ENCODE measurements around the gene IL1RAP. TPM values are rescaled to one million over a fixed set of nuclear protein-coding genes. Genes with fewer than 3 reads are reported as not detected.
"Not testable (repeated sequence)": the region's sequence is repeated elsewhere in the genome, so short reads cannot be mapped to it uniquely, and the experiment has no call there.

IL1RAP gene, protein sequence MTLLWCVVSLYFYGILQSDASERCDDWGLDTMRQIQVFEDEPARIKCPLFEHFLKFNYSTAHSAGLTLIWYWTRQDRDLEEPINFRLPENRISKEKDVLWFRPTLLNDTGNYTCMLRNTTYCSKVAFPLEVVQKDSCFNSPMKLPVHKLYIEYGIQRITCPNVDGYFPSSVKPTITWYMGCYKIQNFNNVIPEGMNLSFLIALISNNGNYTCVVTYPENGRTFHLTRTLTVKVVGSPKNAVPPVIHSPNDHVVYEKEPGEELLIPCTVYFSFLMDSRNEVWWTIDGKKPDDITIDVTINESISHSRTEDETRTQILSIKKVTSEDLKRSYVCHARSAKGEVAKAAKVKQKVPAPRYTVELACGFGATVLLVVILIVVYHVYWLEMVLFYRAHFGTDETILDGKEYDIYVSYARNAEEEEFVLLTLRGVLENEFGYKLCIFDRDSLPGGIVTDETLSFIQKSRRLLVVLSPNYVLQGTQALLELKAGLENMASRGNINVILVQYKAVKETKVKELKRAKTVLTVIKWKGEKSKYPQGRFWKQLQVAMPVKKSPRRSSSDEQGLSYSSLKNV
- total RNA-seq (10 to 100 TPM in 1 of 4 donors, 1 to 10 TPM in 3; 2.9 to 13.0 (median 4.1) TPM), polyA plus RNA-seq (1 to 10 TPM; 1.2 to 1.5 (median 1.4) TPM)

DNA sequence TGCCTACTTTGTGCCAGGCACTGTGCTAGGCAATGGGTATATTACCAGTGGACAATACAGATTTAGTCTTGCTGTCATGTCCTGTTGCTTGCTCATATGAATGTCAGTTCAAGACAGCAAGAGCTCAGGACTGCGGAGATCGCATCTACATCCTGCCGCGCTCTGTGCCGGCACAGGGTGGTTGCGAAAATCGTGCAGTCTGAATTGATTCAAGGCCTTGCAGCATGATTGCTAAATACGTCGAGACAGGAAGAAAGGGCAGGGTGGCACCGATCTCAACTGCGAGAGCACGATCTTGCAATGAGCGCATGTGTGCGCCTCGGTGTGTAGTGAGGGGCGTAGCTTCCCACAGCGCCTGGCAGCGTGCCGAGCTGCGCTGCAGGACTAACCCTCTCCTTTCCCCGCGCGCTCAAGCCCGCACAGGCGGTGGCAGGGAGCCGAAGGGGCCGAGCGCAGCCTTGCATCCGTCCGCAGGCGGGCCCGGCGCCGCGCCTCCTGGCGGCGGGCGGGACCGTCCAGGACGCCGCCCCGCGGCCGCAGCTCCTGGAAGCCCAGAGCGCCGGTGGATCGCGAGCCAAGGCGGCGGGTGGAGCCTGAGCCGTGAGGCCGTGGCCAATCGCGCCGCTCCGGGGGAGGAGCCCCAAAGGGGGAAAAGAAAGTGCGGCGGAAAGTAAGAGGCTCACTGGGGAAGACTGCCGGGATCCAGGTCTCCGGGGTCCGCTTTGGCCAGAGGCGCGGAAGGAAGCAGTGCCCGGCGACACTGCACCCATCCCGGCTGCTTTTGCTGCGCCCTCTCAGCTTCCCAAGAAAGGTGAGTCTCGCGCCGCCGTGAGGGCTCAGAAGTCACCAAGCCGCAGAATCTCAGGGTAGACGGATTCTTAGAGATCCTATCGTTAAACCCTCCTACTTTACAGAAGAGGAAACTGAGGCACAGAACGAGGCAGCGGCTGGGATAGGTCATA, at the start of gene IL1RAP:
Gene IL1RAP (plus strand): TSS at position 677 of the 962 bp plus-strand sequence. CDS start 50,205 bp downstream, outside the sequence.
- 1% methylated on average over 76 of the region's 76 CpGs for WGBS, 2 donors
- Histone ChIP-seq H3K27ac (peak within 1 kb of the TSS; percentile 73 to 80 (median 80)), H3K27me3 (no peaks in the 10 kb centered on the region), H3K9me3 (no peaks in the 10 kb centered on the region), H3K4me1 (peaks cover 0 to 9% (median 3%) of the 10 kb centered on the region in 4 donors), H3K4me3 (peak within 1 kb of the TSS; percentile 63 to 87 (median 68)), H3K36me3 (no peaks in the 10 kb centered on the region)
- peak; percentile 94 for DNase-seq
- no peak for TF ChIP-seq EP300 (IDR thresholded peaks at IDR 0.05)
- peak; percentile 37 to 84 (median 71) for TF ChIP-seq POLR2AphosphoS5 (IDR thresholded peaks at IDR 0.05)
- peak in 1 of 2 donors; percentile 35 for TF ChIP-seq POLR2A (IDR thresholded peaks at IDR 0.05)
- peak in 1 of 4 experiments; percentile 76 for TF ChIP-seq CTCF (IDR thresholded peaks at IDR 0.05)
- intact Hi-C loops (cut with DNase I): loop anchor here (10.0 kb wide), 1 partner anchor 549 kb away; no protein-coding TSS in a partner anchor

- intact Hi-C loops (cut with DNase I): no loop called here
- H3K9me3 ChIP-seq: peaks cover 0 to 3% (median 0%) of the 10 kb centered on the region in 4 donors
- H3K36me3 ChIP-seq: no peaks in the 10 kb centered on the region
- H3K4me1 ChIP-seq: no peaks in the 10 kb centered on the region
- TF ChIP-seq POLR2A (IDR thresholded peaks at IDR 0.05): no peak
- H3K4me3 ChIP-seq: no peak overlapping the region
- no peaks in the 10 kb centered on the region for H3K27me3 ChIP-seq
- DNase-seq: no peak
- no peak overlapping the region for H3K27ac ChIP-seq
Measured at GRCh38 chr3:190467922-190468321, 46.0 kb upstream of the IL1RAP start.

DNA sequence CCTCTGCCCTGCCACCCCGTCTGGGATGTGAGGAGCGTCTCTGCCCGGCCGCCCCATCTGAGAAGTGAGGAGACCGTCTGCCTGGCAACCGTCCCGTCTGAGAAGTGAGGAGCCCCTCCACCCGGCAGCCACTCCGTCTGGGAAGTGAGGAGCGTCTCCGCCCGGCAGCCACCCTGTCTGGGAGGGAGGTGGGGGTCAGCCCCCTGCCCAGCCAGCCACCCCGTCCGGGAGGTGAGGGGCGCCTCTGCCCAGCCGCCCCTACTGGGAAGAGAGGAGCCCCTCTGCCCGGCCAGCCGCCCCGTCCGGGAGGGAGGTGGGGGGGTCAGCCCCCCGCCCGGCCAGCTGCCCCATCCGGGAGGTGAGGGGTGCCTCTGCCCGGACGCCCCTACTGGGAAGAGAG, 40.6 kb upstream of the IL1RAP start:
- H3K9me3 ChIP-seq; H3K4me3 ChIP-seq; H3K27ac ChIP-seq; H3K27me3 ChIP-seq; intact Hi-C loops (cut with DNase I); H3K36me3 ChIP-seq; H3K4me1 ChIP-seq: not testable (repeated sequence)
- DNase-seq: peak; percentile 48
- 96 to 98% methylated on average over 25 of the region's 25 CpGs for WGBS, 2 donors

GRCh38 chr3:190481779-190482178, 32.1 kb upstream of the IL1RAP start:
- WGBS, 2 donors: 86 to 95% methylated on average over 2 of the region's 2 CpGs
- DNase-seq: no peak
- TF ChIP-seq POLR2A (IDR thresholded peaks at IDR 0.05) (no peak), EP300 (IDR thresholded peaks at IDR 0.05) (no peak), CTCF (IDR thresholded peaks at IDR 0.05) (no peak), POLR2AphosphoS5 (IDR thresholded peaks at IDR 0.05) (no peak)
- no peaks in the 10 kb centered on the region for H3K9me3 ChIP-seq
- intact Hi-C loops (cut with DNase I): no loop called here
- no peak overlapping the region for H3K27ac ChIP-seq
- no peaks in the 10 kb centered on the region for H3K36me3 ChIP-seq
- no peaks in the 10 kb centered on the region for H3K27me3 ChIP-seq
- H3K4me3 ChIP-seq: no peak overlapping the region
- H3K4me1 ChIP-seq: no peaks in the 10 kb centered on the region

- TF ChIP-seq POLR2A (IDR thresholded peaks at IDR 0.05): no peak
- no peak for TF ChIP-seq POLR2AphosphoS5 (IDR thresholded peaks at IDR 0.05)
- TF ChIP-seq EP300 (IDR thresholded peaks at IDR 0.05): no peak
- no peak for TF ChIP-seq CTCF (IDR thresholded peaks at IDR 0.05)
- WGBS, 2 donors: 20 to 21% methylated on average over 6 of the region's 6 CpGs
- intact Hi-C loops (cut with DNase I): no loop called here
- Histone ChIP-seq H3K4me3 (no peak overlapping the region), H3K9me3 (no peaks in the 10 kb centered on the region), H3K27me3 (no peaks in the 10 kb centered on the region), H3K27ac (no peak overlapping the region), H3K4me1 (no peaks in the 10 kb centered on the region), H3K36me3 (no peaks in the 10 kb centered on the region)
- DNase-seq: no peak
Measured at GRCh38 chr3:190485830-190486532, 27.9 kb upstream of the IL1RAP start.

Data from sigmoid colon (tissue), 7 donors.